GM18868 (cell line): Measurements from ENCODE around the gene SIGLEC12.
"Not testable (repeated sequence)": the region's sequence is repeated elsewhere in the genome, so short reads cannot be mapped to it uniquely, and the experiment has no call there.

ENCODE experiments used
- ATAC-seq: cut with Tn5 transposase; IDR thresholded peaks from one replicate; pipeline ENCODE4 v1.9.1; 2021; ENCODE audit warnings: mild to moderate bottlenecking, moderate library complexity; ENCODE audit not compliant: unreplicated experiment

The SIGLEC12 gene

DNA sequence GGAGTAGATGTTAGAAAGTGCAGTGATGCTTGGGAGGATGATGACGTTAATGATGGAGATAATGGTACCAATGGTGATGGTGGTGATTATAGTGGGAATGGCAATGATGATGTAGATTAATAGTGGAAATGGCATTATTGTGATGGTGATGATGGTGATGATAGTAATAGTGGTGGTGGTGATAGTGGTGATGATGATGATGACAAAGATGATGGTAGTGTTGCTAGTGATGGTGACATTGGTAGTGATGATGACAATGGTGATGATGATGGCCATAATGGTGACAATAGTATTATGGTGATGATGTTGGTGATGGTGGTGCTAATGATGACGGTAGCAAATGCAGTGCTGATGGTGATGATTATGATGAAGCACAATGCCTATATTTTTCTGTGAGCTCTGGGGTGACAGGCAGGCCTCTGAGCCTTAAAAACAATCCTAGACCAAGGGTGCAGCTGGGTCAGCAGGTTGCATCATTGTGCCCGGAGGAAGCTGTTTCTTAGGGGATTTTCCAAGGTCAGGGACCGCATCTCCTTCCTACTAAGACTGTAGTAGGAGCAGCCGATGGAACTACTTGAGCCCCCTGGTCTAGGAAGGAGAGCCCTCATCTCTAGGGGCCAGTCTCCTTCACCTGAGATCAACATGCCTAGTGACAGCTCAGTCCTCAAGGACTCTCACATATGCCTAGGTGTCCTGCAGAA lies 15.5 kb downstream of the SIGLEC12 start:
- no peak for ATAC-seq

DNA sequence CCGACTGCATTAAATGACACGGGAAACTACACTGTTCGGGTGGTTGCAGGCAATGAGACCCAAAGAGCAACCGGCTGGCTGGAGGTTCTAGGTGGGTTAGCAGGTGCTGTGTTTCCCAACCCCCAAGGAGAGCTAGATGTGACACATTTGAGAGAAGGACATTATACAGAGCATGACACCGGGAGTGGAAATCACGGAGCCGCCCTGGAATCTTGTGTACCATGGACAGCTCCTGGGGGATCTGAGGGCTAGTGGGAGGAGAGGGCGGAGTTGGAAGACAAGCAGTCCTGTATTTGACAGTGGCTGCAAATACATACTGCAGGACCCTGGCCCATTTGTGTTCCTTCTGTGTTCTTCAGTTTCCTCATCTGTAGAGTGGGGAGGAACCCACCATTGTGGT lies 21.0 kb downstream of the SIGLEC12 start:
- no peak for ATAC-seq

DNA sequence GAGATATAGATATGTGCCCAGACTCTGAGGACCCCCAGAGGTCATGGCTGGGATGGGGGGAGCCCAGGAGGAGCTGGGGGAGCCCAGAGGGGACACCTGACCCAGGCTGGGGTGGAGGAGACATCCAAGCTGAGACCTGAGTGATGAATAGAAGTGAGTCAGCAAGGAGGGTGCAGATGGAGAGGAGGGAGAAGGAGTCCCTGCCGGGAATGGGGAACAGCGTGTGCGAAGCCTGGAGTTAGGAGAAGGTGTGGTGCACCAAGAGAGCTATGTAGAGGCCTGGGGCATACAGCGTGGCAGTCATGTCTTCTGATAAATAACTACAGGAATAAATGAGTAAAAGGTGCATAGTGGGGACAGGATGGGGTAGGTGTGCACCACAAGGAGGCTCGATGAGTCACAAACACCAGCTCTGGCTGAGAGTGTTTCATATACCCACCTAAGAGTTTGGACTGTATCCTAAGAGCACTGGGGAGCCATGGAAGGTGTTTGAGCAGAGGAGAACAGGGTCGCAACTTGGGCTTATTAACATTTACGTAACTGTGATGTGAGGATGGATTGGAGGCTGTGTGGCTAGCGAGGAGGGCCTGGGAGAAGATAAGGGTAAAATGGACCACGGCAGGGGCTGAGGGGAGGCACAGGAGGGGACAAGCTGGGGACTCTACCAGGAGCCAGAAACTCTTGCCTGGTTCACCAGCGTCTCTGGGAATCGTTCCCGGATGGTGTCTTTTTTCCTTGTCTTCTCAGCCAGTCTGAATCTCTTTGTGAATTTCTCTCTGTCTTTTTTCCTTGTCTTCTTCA lies 21.9 kb downstream of the SIGLEC12 start:
- ATAC-seq, result no peak

DNA sequence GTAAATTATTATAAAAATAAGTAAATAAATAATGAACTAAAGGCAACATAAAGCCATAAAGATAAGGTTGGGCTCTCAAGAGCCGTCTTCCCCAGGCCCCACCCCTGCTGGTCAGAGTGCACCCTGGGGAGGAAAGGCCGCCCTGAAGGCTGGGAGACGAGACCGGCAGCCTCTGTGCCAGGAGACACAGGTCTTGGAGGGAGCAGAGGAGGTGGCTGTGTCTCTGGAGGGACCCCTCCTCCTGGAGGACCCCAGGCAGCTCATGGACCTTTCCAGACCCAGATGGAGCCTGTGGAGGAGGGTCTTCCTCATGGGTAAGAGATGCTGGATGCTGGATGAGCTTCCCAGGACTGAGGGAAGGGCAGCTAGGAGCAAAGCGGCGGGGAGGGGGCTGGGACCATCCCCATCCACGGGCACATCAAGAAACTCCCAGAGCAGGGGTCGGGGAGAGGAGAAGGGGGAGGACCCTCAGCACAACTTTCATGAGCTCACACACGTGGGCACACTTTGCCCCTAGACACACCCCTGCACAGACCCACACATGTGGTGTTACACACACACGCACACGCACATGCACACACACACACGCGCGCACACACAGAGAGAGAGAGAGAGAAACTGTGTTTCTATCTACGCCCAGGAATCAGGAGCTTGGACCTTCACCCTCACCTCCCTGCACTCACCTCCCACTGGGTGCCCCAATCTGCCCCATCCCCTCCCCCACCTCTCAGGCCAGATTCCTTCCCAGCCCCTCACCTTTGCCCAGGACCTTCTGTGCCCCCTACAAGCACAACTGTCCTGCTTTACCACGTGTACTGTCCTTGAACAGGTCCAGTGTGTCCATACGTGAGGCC lies 23.0 kb downstream of the SIGLEC12 start, which contains the start of gene CEACAM18:
CEACAM18 (plus strand) TSS at position 159 of the 854 bp plus-strand sequence.
- ATAC-seq, result no peak

DNA sequence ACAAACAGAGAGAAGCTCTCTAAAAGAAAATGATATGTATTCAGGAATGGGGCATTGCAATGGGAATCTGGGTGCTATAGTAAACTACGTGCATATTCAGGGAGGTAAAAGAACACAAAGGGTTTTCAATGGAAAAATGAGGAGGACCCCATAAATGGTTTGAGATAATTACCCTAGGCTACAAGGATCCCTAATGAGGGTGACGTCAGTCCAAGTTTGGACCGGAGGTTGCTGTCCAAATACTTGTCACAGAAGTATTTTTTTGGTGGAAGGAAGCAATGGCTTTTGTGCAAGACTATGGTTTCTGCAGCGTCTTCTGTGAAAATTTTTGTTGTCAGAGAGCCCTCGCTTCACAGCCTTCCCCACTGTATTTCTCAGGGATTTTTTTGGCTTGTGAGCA lies 24.3 kb downstream of the SIGLEC12 start:
- no peak for ATAC-seq

DNA sequence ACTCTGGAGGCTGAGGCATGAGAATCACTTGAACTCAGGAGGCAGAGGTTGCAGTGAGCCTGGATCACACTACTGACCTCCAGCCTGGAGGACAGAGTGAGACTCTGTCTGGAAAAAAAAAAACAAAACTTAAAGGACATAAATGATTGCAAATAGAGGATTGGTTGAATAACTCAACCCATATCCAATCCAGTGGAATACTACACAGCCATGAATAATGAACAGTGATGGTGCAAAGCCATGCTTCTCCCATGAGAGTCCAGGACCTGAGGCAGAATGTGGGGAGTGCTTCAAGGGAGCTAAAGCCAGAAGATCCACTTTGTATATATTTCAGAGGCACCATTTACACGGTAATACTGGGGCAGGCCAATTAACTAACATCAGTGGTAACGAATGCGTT lies 25.4 kb downstream of the SIGLEC12 start:
- no peak for ATAC-seq

DNA sequence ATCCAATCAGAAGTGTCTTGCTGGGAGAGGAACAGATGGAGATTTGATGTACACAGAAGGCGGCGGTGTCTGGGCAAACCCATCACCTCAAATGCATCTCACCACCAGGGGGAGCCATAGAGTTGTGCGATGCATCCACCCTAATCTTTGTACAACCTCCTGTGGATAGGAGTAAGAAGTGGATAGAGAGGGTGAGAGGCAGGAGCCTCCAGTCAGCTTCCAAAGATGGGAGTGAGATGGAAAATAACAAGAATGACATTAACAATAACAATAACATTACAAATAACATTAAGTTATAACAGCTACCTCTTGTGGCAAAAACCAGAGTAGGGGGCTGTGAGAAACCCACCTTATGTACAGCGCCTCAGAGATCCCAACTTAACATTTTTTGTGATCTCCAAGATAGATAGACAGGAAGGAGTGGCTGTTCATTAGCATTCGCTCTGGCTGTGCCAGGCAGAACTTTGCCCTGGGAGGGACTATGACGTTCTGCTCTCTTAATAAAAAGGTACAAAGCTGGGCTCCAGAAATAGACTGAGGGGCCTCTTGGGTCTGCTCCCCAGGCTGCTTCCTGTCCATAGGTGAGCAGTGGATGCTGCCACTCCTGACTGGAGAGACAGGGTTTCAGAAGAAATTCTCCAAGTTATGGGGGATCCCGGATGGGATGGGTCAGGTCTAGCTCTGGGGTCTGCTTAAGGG lies 28.4 kb downstream of the SIGLEC12 start:
- ATAC-seq, result no peak

DNA sequence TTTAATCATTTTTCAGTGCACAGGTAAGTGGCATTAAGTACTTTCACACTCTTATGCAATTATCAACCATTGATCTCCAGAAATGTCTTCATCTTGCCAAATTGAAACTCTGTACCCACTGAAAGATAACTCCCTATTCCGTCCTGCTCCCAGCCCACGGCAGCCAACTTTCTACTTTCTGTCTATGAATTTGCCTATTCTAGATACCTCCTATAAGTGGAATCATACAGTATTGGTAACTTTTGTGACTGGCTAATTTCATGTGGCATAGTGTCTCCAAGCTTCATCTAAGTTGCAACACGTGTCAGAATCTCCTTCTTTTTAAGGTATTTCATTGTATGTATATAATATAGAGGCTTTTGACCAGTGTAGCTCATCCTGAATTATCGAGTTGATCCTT lies 29.0 kb downstream of the SIGLEC12 start:
- ATAC-seq, result no peak

DNA sequence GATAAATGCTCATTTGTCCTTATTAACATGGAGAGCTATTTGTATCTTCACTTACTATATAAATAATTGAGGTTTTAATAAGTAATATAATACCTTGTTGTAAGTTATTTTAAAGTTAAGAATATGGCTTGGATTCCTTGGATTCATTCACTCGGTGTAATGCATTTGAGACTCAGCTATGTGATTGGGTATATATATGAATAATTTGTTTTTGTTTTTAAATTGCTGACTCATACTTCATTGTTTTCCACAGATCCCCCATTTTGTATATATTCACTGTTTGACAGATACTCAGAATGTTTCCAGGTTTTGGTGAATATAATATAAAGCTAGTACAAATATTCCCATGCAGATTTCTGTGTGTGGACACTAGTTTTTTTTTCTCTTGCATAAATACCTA lies 30.1 kb downstream of the SIGLEC12 start:
- ATAC-seq, result no peak

DNA sequence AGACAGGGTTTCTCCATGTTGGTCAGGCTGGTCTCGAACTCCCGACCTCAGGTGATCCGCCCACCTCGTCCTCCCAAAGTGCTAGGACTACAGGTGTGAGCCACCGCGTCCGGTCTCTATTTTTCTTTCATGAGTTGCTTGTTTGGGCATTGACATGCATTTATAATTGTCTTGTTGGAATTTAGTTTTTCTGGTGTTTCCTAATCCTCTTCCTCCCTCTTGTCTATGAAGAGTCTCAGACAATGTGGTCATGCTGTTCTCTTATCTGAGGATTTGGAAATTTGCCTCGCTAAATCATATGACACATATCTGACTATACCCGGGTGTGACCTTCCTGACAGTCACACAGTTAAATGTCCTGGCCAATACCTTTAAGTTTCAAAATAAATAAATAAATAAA lies 30.6 kb downstream of the SIGLEC12 start:
- no peak for ATAC-seq

DNA sequence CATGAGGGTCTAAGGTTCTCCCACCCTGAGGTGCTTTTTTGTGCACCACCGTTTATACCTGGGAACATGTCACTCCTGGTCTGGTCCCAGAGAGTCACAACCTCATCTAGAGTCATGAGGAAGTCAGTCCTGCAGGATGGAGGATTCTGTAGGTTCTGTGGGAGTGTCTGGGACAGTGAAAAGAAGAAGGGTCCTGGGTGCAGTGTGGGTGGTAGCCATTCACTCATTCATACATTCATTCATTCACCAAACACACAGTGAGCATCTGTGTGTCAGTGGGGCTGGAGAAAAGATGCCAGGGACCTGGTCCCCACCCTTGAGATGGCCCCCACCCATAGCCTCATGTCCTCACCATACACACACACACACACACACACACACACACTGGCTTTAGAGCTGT lies 32.0 kb downstream of the SIGLEC12 start:
- no peak for ATAC-seq

DNA sequence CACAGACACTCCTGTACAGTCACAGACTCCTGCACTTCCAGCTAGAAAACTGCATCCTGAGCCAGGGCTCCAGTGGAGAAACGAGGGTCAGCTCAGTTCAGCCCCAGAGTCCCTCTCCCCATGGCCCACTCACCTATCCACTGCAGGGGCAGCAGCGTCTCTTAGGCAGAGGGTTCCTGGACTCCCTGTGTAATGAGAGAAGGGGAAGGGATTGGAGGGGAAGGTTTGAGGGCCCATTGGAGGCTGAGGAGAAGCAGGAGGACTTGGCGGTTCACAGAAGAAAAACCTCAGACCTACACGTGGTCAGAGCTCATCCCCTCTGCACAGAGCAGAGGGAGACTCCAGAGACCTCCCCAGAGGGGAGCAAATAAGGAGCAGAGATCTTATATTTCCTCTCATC lies 32.4 kb downstream of the SIGLEC12 start:
- ATAC-seq, result no peak

DNA sequence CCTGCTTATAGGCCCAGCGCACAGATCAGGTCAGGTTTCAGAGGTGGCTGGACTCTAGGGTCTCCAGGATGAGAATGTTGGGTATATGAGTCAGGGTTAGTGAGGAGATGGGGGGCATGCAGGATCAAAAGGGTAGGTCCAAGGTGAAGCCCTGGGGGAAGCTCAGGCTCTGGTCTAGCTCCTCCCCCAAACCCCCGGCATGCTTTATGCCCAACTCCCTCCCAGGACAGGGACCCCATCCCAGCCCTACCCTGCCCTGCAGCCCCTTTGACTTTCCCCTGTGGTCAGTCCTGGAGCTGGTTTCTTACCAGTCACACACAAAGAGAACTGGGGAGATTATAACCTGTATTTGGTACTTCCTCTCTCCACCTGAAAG lies 33.1 kb downstream of the SIGLEC12 start:
- ATAC-seq, result no peak

DNA sequence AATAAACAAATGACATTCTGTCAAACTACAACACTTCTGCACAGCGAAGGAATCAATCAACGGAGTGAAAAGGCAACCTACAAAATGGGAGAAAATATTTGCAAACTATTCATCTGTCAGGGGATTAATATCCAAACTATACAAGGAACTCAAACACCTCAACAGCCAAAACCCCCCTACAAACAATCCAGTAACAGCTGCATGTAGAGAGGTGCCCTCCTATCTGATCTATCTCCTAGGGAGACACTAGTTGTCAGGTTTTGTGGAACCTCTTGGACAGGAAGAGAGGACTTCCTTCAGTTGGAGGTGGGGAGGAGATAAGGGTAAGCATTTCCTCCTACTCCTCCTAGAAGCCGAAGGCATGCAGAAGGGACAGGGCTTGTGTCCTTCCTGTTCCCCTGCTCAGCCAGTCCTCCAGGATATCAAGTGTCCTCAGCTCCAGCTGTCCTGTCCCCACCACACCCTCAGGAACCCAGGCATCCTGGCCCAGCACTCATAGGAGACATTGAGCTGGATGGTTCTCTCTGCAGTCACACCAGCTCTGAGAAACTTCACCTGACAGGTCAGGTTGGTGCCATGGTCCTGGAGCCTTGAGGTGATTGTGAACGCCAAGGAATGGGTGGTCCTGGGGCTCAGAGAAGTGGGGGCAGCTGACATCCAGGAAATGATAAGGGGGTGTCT lies 33.6 kb downstream of the SIGLEC12 start:
- ATAC-seq, result no peak

DNA sequence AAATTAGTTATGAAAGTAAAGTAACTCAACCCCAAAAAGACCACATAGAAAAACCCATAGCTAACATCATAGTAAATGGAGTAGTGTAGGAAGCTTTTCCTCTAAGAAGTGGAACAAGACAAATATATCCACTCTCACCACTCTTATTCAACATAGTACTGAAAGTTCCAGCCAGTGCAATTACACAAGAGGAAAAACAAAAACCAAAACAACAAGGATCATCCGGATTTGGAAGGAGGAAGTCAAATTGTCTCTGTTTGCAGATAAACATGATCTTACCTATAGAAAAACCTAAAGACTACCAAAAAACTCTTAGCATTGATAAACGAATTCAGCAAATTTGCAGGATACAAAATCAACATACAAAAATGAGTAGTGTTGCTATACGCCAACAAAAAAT lies 34.9 kb downstream of the SIGLEC12 start:
- no peak for ATAC-seq

DNA sequence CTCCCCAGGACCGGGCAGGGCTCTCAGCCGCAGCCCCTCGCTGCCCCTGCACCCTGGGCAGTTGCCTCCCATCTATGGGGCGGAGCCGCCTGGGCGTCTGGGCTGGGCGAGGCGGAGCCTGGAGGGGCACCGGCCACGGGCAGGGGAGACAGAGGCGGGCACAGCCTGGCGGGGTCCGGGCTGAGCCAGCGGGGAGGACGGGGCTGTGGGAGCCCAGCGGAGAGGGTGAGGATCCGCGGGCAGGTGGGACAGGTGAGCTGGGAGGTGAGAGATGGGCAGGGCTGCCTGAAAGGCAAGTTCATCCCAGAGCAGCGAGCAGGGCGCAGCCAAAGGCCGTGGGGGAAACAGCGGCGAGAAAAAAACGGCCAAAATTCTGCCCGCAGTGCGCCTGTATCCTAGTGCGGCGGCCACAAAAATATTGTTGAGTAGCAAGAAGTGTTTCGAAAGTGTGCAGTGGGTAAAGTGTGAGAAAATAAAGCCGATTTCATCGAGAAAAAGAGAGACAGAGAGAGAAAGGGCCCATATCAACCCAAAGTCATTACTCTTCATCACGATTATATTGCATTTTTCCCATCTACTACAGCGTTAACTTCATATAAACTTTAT lies 37.5 kb downstream of the SIGLEC12 start:
- not testable (repeated sequence) for ATAC-seq

DNA sequence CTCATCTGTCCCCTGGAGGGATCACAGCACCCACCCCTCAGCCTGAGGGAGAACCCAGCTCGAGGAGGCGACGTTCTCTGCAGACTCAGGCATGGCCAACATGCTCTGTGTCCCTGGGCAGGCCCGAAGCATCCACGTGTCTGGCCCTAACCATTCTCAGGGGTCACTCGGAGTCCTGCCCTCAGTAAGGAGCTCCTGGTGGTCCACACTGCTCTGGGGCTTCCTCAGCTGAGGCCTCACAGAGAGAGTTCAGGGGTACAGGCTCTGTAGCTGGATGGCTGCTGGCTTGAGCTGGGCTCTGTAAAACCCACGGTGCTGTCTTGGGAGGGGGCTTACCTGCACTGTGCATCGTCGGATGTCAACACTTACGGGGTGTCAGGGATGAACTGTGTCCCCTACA lies 38.9 kb downstream of the SIGLEC12 start:
- ATAC-seq, result no peak

DNA sequence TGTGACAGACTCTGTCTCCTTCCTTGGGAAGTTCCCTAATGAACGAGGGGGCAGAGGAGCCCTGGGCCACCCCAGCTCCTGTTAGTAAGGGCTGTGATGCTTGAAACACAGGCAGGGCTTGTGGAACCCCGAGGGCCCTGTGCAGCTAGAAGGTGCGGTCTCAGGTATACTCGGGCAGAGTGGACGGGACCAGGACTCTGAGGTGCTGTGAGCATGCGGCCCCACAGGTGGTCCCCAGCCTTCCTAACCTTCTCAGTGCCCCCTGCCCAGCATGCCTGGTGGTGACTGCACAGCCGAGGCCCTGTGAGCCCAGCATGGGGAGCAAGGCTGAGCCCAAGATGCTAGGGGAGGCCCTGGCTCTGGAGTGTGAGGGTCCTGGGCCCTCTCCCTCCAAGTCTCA lies 39.3 kb downstream of the SIGLEC12 start:
- ATAC-seq, result no peak

DNA sequence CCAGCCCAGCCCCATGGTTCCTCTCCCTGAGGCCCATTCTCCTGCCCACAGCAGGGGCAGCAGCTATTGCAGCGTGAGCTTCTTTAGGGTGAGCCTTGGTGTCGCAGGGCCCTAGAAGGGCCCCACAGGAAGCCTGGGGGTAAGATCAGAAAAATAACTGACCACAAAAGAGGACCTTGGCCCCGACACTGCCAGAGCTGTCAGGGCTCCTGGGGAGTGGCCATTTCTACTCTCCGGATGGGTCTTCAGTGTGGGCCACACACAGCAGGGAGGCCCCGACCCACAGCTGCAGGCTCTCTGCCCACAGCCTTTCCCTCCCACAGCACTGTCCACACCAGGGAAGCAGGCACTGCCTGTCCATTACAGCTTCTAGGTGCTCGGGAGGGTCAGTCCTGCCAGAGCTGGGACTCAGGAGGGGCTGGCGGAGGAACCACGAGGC lies 39.9 kb downstream of the SIGLEC12 start:
- ATAC-seq, result no peak
